Endodermal cell (in vitro differentiated cells): Measurements from ENCODE around the gene TMX3. TPM values are rescaled to one million over a fixed set of nuclear protein-coding genes. Genes with fewer than 3 reads are reported as not detected.

ENCODE experiments used
- DNase-seq: peaks from one replicate; pipeline ENCODE4 v3.0.0-alpha.2; 2017
- H3K27ac ChIP-seq: 2 replicates; pipeline ENCODE4 v1.5.1; 2013; ENCODE audit warnings: mild to moderate bottlenecking, low read depth, low read length, moderate library complexity
- H3K27me3 ChIP-seq: 2 replicates; pipeline ENCODE4 v1.6.1; 2013; ENCODE audit warnings: mild to moderate bottlenecking, low read length, moderate library complexity; ENCODE audit not compliant: insufficient read depth, control insufficient read depth, poor library complexity, severe bottlenecking
- H3K36me3 ChIP-seq: 2 replicates; pipeline ENCODE4 v1.7.0; 2013; ENCODE audit warnings: mild to moderate bottlenecking, low read length, moderate library complexity; ENCODE audit not compliant: control insufficient read depth, insufficient read depth
- H3K4me1 ChIP-seq: one replicate; pipeline ENCODE4 v1.7.0; 2013; ENCODE audit warnings: low read length; ENCODE audit not compliant: control insufficient read depth, insufficient read depth
- H3K4me3 ChIP-seq: 2 replicates; pipeline ENCODE4 v1.5.1; 2013; ENCODE audit warnings: mild to moderate bottlenecking, low read length, moderate library complexity
- H3K9ac ChIP-seq: 2 replicates; pipeline ENCODE4 v1.6.1; 2013; ENCODE audit warnings: mild to moderate bottlenecking, low read length, moderate library complexity; ENCODE audit not compliant: poor library complexity, severe bottlenecking; ENCODE audit errors: extremely low read depth
- H3K9me3 ChIP-seq: 2 replicates; pipeline ENCODE4 v1.6.1; 2013; ENCODE audit warnings: mild to moderate bottlenecking, low read length, moderate library complexity; ENCODE audit not compliant: control insufficient read depth
- H3K27ac Mint-ChIP-seq: 2 replicates; pipeline ENCODE4 v1.8.0; 2020; ENCODE audit warnings: mixed read lengths
- H3K27me3 Mint-ChIP-seq: 2 replicates; pipeline ENCODE4 v1.8.0; 2021; ENCODE audit warnings: mild to moderate bottlenecking, mixed read lengths; ENCODE audit not compliant: insufficient read depth
- H3K36me3 Mint-ChIP-seq: 2 replicates; pipeline ENCODE4 v1.8.0; 2020; ENCODE audit warnings: low read depth, mixed read lengths
- H3K4me1 Mint-ChIP-seq: 2 replicates; pipeline ENCODE4 v1.8.0; 2020; ENCODE audit warnings: mixed read lengths
- H3K4me3 Mint-ChIP-seq: 2 replicates; pipeline ENCODE4 v1.8.0; 2020; ENCODE audit warnings: mild to moderate bottlenecking, moderate library complexity, mixed read lengths
- H3K9me3 Mint-ChIP-seq: 2 replicates; pipeline ENCODE4 v1.8.0; 2020; ENCODE audit warnings: mild to moderate bottlenecking, mixed read lengths
- WGBS, 2 experiments: methylation state at CpG; one replicate each; pipeline versions ENCODE4 v1.1.5 to v1.1.7; 2013; ENCODE audit warnings: missing lambda C conversion rate in 2 of 2, mixed read lengths in 1 of 2; ENCODE audit not compliant: insufficient coverage in 1 of 2, insufficient read length in 1 of 2; 5-methylcytosine and 5-hydroxymethylcytosine counted together
- total RNA-seq, 2 donors: library from RNA; stranded (reverse); fragmentation: NEBNext Ultra II Directional in 1 of 2; extraction: Animal tissue kit (Norgen Biotek cat#: 25700) in 1 of 2; gene quantifications; 2 replicates in 1 of 2; 3 replicates in 1 of 2; pipeline ENCODE4 v1.2.1, GENCODE V29; 2021
- TF ChIP-seq, protein P1 (sequence below): fragments of 200-600 bp; sonication (generic); conservative IDR thresholded peaks from 2 replicates; pipeline ENCODE4 v1.5.0; 2021; ENCODE audit warnings: antibody characterized with exemption, mild to moderate bottlenecking

The TMX3 gene
- total RNA-seq, 2 donors from 2014 or later: 50.7 to 51.2 TPM

DNA sequence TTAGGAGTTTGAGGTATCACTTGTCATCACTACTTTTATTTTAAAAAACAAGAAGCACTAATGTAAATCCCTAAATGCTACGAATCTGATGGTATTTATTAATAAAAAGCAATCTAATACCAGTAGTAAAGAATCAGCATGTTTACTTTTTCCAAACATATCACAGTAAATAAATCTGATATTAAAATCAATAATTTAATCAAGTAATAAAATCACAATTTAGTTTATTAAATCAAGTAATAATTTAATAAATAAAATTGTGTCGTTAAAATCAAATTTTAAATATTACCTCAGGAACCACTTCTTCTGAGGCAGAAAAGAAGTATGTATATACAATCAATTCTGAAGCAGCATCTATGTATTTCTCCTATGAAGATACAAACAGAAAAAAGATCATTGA, 18.0 kb downstream of the TMX3 start:
- H3K4me1 Mint-ChIP-seq: no peaks in the 10 kb centered on the region
- Histone ChIP-seq H3K27ac (no peak overlapping the region), H3K36me3 (peaks cover 70% of the 10 kb centered on the region), H3K4me1 (peaks cover 3% of the 10 kb centered on the region), H3K9me3 (peaks cover 4% of the 10 kb centered on the region), H3K4me3 (no peak overlapping the region), H3K9ac (no peak overlapping the region), H3K27me3 (no peaks in the 10 kb centered on the region)
- H3K27ac Mint-ChIP-seq: no peak overlapping the region
- H3K9me3 Mint-ChIP-seq: no peaks in the 10 kb centered on the region
- no CpG with 5 or more reads among the region's 2 CpGs for WGBS, 2 experiments
- DNase-seq: no peak
- peaks cover 54% of the 10 kb centered on the region for H3K36me3 Mint-ChIP-seq
- H3K27me3 Mint-ChIP-seq: no peaks in the 10 kb centered on the region
- TF ChIP-seq, protein P1, sequence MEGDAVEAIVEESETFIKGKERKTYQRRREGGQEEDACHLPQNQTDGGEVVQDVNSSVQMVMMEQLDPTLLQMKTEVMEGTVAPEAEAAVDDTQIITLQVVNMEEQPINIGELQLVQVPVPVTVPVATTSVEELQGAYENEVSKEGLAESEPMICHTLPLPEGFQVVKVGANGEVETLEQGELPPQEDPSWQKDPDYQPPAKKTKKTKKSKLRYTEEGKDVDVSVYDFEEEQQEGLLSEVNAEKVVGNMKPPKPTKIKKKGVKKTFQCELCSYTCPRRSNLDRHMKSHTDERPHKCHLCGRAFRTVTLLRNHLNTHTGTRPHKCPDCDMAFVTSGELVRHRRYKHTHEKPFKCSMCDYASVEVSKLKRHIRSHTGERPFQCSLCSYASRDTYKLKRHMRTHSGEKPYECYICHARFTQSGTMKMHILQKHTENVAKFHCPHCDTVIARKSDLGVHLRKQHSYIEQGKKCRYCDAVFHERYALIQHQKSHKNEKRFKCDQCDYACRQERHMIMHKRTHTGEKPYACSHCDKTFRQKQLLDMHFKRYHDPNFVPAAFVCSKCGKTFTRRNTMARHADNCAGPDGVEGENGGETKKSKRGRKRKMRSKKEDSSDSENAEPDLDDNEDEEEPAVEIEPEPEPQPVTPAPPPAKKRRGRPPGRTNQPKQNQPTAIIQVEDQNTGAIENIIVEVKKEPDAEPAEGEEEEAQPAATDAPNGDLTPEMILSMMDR: no peak
- H3K4me3 Mint-ChIP-seq: no peak overlapping the region

DNA sequence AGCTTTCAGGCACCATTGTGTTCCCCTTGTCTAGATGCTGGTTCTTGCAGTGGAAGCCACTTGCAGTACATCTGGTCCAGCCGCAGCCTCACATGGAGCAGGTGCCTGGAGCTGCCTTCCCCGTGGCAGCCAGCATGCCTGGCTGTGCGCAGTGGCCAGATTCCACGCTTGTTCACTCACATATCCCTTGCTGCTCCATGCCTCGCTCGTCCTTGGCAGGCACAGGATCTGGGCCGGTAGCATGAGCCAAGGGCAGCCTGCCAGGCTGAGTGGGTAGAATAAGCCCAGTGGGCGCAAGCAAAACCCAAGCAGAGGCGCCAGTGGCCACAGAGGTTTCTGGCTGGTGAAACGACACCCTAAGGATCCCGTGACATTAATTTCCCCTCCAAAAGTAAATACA, 20.6 kb downstream of the TMX3 start:
- H3K27ac Mint-ChIP-seq: no peak overlapping the region
- DNase-seq: no peak
- peaks cover 5% of the 10 kb centered on the region for H3K4me1 Mint-ChIP-seq
- WGBS, 2 experiments: 95% methylated on average over 4 to 11 of the region's 11 CpGs
- Histone ChIP-seq H3K4me3 (no peak overlapping the region), H3K27ac (no peak overlapping the region), H3K36me3 (peaks cover 65% of the 10 kb centered on the region), H3K4me1 (peaks cover 3% of the 10 kb centered on the region), H3K9me3 (peaks cover 4% of the 10 kb centered on the region), H3K9ac (no peak overlapping the region), H3K27me3 (no peaks in the 10 kb centered on the region)
- peaks cover 50% of the 10 kb centered on the region for H3K36me3 Mint-ChIP-seq
- no peaks in the 10 kb centered on the region for H3K27me3 Mint-ChIP-seq
- H3K9me3 Mint-ChIP-seq: no peaks in the 10 kb centered on the region
- H3K4me3 Mint-ChIP-seq: no peak overlapping the region
- TF ChIP-seq, protein P1: no peak

DNA sequence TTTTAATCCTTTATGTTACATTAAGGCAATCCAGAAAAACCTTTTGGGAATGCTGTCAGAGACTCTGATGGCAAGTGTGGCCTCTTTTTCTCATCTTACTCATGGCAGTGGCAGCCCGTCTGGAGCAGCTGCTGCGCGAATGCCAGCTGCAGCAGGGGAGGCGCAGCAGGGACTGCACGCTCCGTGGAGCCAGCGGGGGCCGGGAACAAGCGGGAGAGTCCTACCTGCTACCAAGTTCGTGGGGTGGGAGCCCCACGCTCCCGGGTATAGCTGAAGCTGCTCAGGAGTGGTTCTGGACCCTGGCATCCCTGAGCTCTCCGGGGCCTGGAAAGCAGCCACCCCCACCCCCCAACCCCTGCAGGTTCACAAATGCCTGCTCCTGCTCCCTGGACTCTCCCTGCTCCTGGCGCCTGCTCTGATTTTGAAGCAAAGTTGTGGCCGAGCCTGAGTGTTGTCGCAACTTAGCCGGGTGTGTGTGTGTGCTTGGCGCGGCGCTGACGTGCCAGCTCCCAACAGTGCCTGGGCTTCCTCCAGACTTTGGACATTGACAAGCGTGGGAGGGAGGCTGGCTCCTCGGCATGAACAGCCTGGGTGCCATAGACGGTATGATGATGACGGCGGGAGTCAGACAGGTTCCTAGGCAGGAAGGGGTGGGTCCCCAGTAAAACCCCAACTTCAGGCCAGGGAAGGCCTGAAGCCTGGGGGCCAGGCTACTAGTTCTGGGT, 21.7 kb downstream of the TMX3 start:
- Mint-ChIP-seq H3K27me3 (no peaks in the 10 kb centered on the region), H3K27ac (no peak overlapping the region), H3K4me3 (no peak overlapping the region), H3K4me1 (peaks cover 5% of the 10 kb centered on the region), H3K9me3 (no peaks in the 10 kb centered on the region), H3K36me3 (peaks cover 42% of the 10 kb centered on the region)
- Histone ChIP-seq H3K36me3 (peaks cover 67% of the 10 kb centered on the region), H3K27ac (no peak overlapping the region), H3K27me3 (no peaks in the 10 kb centered on the region), H3K4me1 (peaks cover 3% of the 10 kb centered on the region), H3K9me3 (peaks cover 4% of the 10 kb centered on the region), H3K9ac (no peak overlapping the region), H3K4me3 (no peak overlapping the region)
- TF ChIP-seq, protein P1: no peak
- 97 to 98% methylated on average over 26 of the region's 26 CpGs for WGBS, 2 experiments
- DNase-seq: no peak
